GM12878 (cell line): ENCODE measurements around the gene BAX. TPM values are rescaled to one million over a fixed set of nuclear protein-coding genes. Genes with fewer than 3 reads are reported as not detected.
"Not testable (repeated sequence)": the region's sequence is repeated elsewhere in the genome, so short reads cannot be mapped to it uniquely, and the experiment has no call there.

ENCODE experiments used
- ATAC-seq: fragments of 200-7000 bp; cut with Tn5 transposase; 3 replicates; pipeline ENCODE4 v1.9.1; 2020; ENCODE audit warnings: mild to moderate bottlenecking, moderate library complexity
- BruUV-seq: library from RNA; stranded (reverse); fragments of 400-500 nt; replicated peaks from 2 replicates; lab custom pipeline; 2021; lab: Mats Ljungman, UMichigan
- CTCF ChIA-PET: fragments of 300-600 bp; sonication (Branson Sonifier 250); formaldehyde crosslinking; extraction: SDS; loops from one replicate; lab custom pipeline; 2021; ENCODE audit warnings: inconsistent platforms; lab: Yijun Ruan, JAX
- POLR2A ChIA-PET: fragments of 350-600 bp; formaldehyde crosslinking; extraction: SDS; loops from one replicate; lab custom pipeline; 2021; ENCODE audit warnings: inconsistent platforms; lab: Charles Lee
- RAD21 ChIA-PET: fragments of 300-600 bp; sonication (Branson Sonifier 250); formaldehyde crosslinking; loops from one replicate; lab custom pipeline; 2023; ENCODE audit warnings: antibody characterized with exemption; ENCODE audit not compliant: unreplicated experiment; lab: Charles Lee
- SMC1A ChIA-PET: fragments of 300-600 bp; sonication (Branson Sonifier 250); formaldehyde crosslinking; loops from one replicate; lab custom pipeline; 2023; ENCODE audit not compliant: unreplicated experiment, uncharacterized antibody; lab: Charles Lee
- DNase-seq: peaks from one replicate; pipeline ENCODE4 v3.0.0-alpha.2; 2011; ENCODE audit warnings: low read depth, low spot score
- FAIRE-seq: peaks from 3 replicates; lab custom pipeline; 2011; peaks lifted over from hg19 to GRCh38; lab: Jason Lieb, UNC
- H2AFZ ChIP-seq: 2 replicates; pipeline ENCODE4 v1.6.0; 2011; ENCODE audit warnings: low read depth, low read length, control low read depth; ENCODE audit not compliant: control insufficient read depth
- H3K27ac ChIP-seq: 2 replicates; pipeline ENCODE4 v1.5.1; 2011; ENCODE audit warnings: control low read depth; ENCODE audit not compliant: control insufficient read depth, insufficient read depth
- H3K27me3 ChIP-seq, 2 experiments: replicated peaks in 1 of 2; 2 replicates each; pipeline versions ENCODE4 v1.6.0 to v1.6.1; 2011; ENCODE audit warnings: low read length in 1 of 2; ENCODE audit not compliant: control insufficient read depth in 2 of 2, insufficient read depth in 2 of 2
- H3K36me3 ChIP-seq, 2 experiments: 2 replicates each; pipeline ENCODE4 v1.5.1; 2011; ENCODE audit warnings: low read length in 1 of 2; ENCODE audit not compliant: control insufficient read depth in 2 of 2, insufficient read depth in 2 of 2
- H3K4me1 ChIP-seq: 2 replicates; pipeline ENCODE4 v1.6.1; 2011; ENCODE audit warnings: mild to moderate bottlenecking, low read length, moderate library complexity, mixed read lengths; ENCODE audit not compliant: control insufficient read depth, insufficient read depth
- H3K4me2 ChIP-seq: 2 replicates; pipeline ENCODE4 v1.6.0; 2011; ENCODE audit warnings: control low read depth; ENCODE audit not compliant: control insufficient read depth, insufficient read depth
- H3K4me3 ChIP-seq: fragments of 200-600 bp; sonication (generic); 2 replicates; pipeline ENCODE4 v1.5.1; 2016
- H3K79me2 ChIP-seq: 2 replicates; pipeline ENCODE4 v1.6.0; 2011; ENCODE audit warnings: low read length; ENCODE audit not compliant: control insufficient read depth, insufficient read depth
- H3K9ac ChIP-seq: 2 replicates; pipeline ENCODE4 v1.8.0; 2011; ENCODE audit warnings: low read length, control low read depth, mixed read lengths; ENCODE audit not compliant: control insufficient read depth, insufficient read depth
- H3K9me3 ChIP-seq: replicated peaks from 3 replicates; pipeline ENCODE4 v1.5.1; 2011; ENCODE audit warnings: mild to moderate bottlenecking, low read length; ENCODE audit not compliant: control insufficient read depth, insufficient read depth
- H4K20me1 ChIP-seq: 2 replicates; pipeline ENCODE4 v1.6.0; 2011; ENCODE audit not compliant: control insufficient read depth, insufficient read depth
- BACH1 ChIP-seq: fragments of 450-650 bp; IDR thresholded peaks from 2 replicates; pipeline ENCODE4 v1.6.1; 2017; ENCODE audit warnings: mild to moderate bottlenecking, borderline replicate concordance
- RCOR1 ChIP-seq: conservative IDR thresholded peaks from 2 replicates; pipeline ENCODE4 v1.6.1; 2012; ENCODE audit warnings: low read depth, low read length, improper control_type of control experiment
- ZNF592 ChIP-seq: fragments of 450-650 bp; IDR thresholded peaks from 2 replicates; pipeline ENCODE4 v1.6.1; 2017; ENCODE audit warnings: mild to moderate bottlenecking, moderate library complexity
- WGBS: methylation state at CpG from one replicate; pipeline ENCODE4 v1.1.6; 2016; ENCODE audit warnings: low lambda C conversion rate; ENCODE audit not compliant: insufficient replicate concordance, insufficient coverage; ENCODE audit errors: missing lambda C conversion rate; 5-methylcytosine and 5-hydroxymethylcytosine counted together
- in situ Hi-C: fragments of 300-500 bp; cut with MboI; formaldehyde crosslinking; loops from 9 replicates; pipeline ENCODE4 v1.14.3; 2018; ENCODE audit warnings: mixed read lengths
- intact Hi-C: fragments of 100-400 bp; cut with micrococcal nuclease; formaldehyde crosslinking; loops from one replicate; pipeline ENCODE4 v1.14.2; 2022; ENCODE audit not compliant: unreplicated experiment
- polyA plus RNA-seq, 11 experiments: library from polyadenylated mRNA; depleted of rRNA in 4 of 11; unstranded in 6 of 11; stranded (reverse) in 5 of 11; fragments of >200 nt; fragmentation: Nextera tagmentation in 4 of 11; fragmentation: Illumina TruSeq in 1 of 11; extraction: Ambion mirVana in 4 of 11; extraction: Trizol in 1 of 11; gene quantifications; 1 replicate in 1 of 11; 2 replicates in 10 of 11; pipeline versions ENCODE4 v1.2.1 to v1.2.3, GENCODE V29; 2011 to 2016; ENCODE audit warnings: inconsistent platforms in 2 of 11, missing spikeins in 2 of 11, low read depth in 1 of 11
- total RNA-seq, 4 experiments: library from RNA; depleted of rRNA in 3 of 4; stranded (reverse); fragments of >200 nt in 3 of 4; fragmentation: Illumina TruSeq in 1 of 4; extraction: Trizol in 1 of 4; gene quantifications; 2 replicates each; pipeline versions ENCODE4 v1.2.1 to v1.2.3, GENCODE V29; 2013 to 2021
- TF ChIP-seq, protein P1 (sequence below): fragments of 450-650 bp; IDR thresholded peaks from 2 replicates; pipeline ENCODE4 v1.6.1; 2017; ENCODE audit warnings: mild to moderate bottlenecking, moderate library complexity

BAX gene
- total and polyA plus RNA-seq, 10 of the 15 experiments (the other 5 are each of a cell fraction or from before 2014, with no cell fraction given) = 7.2 to 221 (median 137) TPM

GRCh38 chr19:48918801-48919247 lies 35.9 kb upstream of the BAX start (continued):
- TF ChIP-seq ZNF592 = no peak
- TF ChIP-seq BACH1 = no peak
- TF ChIP-seq, protein P1, sequence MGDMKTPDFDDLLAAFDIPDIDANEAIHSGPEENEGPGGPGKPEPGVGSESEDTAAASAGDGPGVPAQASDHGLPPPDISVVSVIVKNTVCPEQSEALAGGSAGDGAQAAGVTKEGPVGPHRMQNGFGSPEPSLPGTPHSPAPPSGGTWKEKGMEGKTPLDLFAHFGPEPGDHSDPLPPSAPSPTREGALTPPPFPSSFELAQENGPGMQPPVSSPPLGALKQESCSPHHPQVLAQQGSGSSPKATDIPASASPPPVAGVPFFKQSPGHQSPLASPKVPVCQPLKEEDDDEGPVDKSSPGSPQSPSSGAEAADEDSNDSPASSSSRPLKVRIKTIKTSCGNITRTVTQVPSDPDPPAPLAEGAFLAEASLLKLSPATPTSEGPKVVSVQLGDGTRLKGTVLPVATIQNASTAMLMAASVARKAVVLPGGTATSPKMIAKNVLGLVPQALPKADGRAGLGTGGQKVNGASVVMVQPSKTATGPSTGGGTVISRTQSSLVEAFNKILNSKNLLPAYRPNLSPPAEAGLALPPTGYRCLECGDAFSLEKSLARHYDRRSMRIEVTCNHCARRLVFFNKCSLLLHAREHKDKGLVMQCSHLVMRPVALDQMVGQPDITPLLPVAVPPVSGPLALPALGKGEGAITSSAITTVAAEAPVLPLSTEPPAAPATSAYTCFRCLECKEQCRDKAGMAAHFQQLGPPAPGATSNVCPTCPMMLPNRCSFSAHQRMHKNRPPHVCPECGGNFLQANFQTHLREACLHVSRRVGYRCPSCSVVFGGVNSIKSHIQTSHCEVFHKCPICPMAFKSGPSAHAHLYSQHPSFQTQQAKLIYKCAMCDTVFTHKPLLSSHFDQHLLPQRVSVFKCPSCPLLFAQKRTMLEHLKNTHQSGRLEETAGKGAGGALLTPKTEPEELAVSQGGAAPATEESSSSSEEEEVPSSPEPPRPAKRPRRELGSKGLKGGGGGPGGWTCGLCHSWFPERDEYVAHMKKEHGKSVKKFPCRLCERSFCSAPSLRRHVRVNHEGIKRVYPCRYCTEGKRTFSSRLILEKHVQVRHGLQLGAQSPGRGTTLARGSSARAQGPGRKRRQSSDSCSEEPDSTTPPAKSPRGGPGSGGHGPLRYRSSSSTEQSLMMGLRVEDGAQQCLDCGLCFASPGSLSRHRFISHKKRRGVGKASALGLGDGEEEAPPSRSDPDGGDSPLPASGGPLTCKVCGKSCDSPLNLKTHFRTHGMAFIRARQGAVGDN = no peak
- TF ChIP-seq RCOR1 = no peak
- TF ChIP-seq, all 136 proteins: peak for 4

DNA sequence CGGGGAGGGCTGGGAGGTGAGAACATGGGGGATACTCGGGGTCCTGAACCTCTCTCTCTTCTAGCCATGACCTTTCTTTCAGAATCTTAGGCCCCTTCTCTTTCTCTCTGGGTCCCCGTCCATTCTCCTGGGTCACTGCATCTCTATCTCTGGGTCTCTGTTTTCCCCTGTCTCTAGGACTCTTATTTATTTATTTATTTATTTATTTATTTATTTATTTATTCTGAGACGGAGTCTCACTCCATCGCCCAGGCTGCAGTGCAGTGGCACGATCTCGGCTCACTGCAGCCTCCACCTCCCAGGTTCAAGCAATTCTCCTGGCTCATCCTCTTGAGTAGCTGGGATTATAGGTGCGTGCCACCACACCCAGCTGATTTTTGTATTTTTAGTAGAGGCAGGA lies 35.4 kb upstream of the BAX start:
- POLR2A ChIA-PET, in situ Hi-C loops, H3K27me3 ChIP-seq, H3K36me3 ChIP-seq, SMC1A ChIA-PET, FAIRE-seq, intact Hi-C loops, H3K27ac ChIP-seq, H3K9me3 ChIP-seq, H3K4me1 ChIP-seq, DNase-seq, H2AFZ ChIP-seq, H4K20me1 ChIP-seq, H3K9ac ChIP-seq, H3K4me3 ChIP-seq, H3K79me2 ChIP-seq, ATAC-seq, H3K4me2 ChIP-seq, BruUV-seq: not testable (repeated sequence)
- ChIA-PET CTCF (interaction anchor here (0.6 to 2.5 kb wide), 6 partner anchors 14 to 660 kb away, joined by 3 to 6 read pairs (median 3); partner anchors contain the start of gene DHDH), RAD21 (interaction anchor here (1.1 kb wide), 1 partner anchor 19 kb away, joined by 3 read pairs; no protein-coding TSS in a partner anchor)
- 97% methylated on average over 8 of the region's 8 CpGs for WGBS
